RWPE2 (cell line): ENCODE measurements around the gene UBALD1.
"Not testable (repeated sequence)": the region's sequence is repeated elsewhere in the genome, so short reads cannot be mapped to it uniquely, and the experiment has no call there.

ENCODE experiments used
- ATAC-seq: fragments of 200-7000 bp; cut with Tn5 transposase; 3 replicates; pipeline ENCODE4 v1.9.1; 2021; ENCODE audit warnings: low read depth
- DNase-seq: peaks from one replicate; pipeline ENCODE4 v3.0.0-alpha.2; 2020; ENCODE audit warnings: low spot score
- H3K27ac ChIP-seq: fragments of 450-650 bp; 2 replicates; pipeline ENCODE4 v1.5.1; 2017; ENCODE audit warnings: mild to moderate bottlenecking; ENCODE audit not compliant: poor library complexity, severe bottlenecking
- H3K27me3 ChIP-seq: fragments of 250-450 bp; sonication (Bioruptor Pico); 2 replicates; pipeline ENCODE4 v1.5.1; 2021; ENCODE audit warnings: mild to moderate bottlenecking, moderate library complexity; ENCODE audit not compliant: insufficient read depth, poor library complexity, severe bottlenecking
- H3K36me3 ChIP-seq: fragments of 250-450 bp; sonication (Bioruptor Pico); 2 replicates; pipeline ENCODE4 v1.5.1; 2020; ENCODE audit warnings: low read depth, mild to moderate bottlenecking, moderate library complexity
- H3K4me1 ChIP-seq: fragments of 250-450 bp; sonication (Bioruptor Pico); 2 replicates; pipeline ENCODE4 v1.5.1; 2021; ENCODE audit warnings: mild to moderate bottlenecking, moderate library complexity; ENCODE audit not compliant: insufficient read depth, poor library complexity, severe bottlenecking
- H3K4me3 ChIP-seq: fragments of 250-450 bp; sonication (Bioruptor Pico); 2 replicates; pipeline ENCODE4 v1.5.1; 2021; ENCODE audit warnings: mild to moderate bottlenecking, moderate library complexity; ENCODE audit not compliant: severe bottlenecking
- H3K9me3 ChIP-seq: fragments of 250-450 bp; sonication (Bioruptor Pico); 2 replicates; pipeline ENCODE4 v1.5.1; 2021; ENCODE audit warnings: mild to moderate bottlenecking, moderate library complexity; ENCODE audit not compliant: severe bottlenecking
- TF ChIP-seq, protein P1 (sequence below): fragments of 450-650 bp; IDR thresholded peaks from one replicate; pipeline ENCODE4 v1.5.1; 2017; ENCODE audit warnings: mild to moderate bottlenecking, moderate library complexity; ENCODE audit not compliant: poor library complexity, severe bottlenecking

UBALD1 gene

DNA sequence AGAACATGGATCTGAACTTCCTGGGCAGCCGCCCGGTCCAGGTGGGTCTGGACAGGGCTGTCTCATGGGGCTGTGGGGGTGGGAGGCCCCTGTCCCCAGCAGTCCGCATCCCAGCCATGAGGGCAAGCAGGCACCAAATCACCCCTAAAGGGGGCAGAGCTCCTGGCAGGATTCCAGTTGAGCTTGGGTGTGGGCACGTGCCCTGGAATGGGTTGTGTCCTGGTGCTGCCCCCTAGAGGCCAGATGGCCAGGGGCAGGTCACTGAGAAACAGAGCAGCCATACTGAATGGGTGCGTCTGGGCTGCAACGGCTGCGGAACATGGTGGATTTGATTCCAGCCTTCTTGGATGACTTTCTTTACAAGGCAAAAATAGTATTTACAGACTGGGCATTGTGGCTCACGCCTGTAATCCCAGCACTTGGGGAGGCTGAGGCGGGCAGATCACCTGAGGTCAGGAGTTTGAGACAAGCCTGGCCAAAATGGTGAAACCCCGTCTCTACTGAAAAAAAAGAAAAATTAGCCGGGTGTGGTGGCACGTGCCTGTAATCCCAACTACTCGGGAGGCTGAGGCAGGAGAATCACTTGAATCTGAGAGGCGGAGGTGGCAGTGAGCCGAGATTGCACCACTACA is 35.9 kb upstream of the UBALD1 start:
- TF ChIP-seq, protein P1, sequence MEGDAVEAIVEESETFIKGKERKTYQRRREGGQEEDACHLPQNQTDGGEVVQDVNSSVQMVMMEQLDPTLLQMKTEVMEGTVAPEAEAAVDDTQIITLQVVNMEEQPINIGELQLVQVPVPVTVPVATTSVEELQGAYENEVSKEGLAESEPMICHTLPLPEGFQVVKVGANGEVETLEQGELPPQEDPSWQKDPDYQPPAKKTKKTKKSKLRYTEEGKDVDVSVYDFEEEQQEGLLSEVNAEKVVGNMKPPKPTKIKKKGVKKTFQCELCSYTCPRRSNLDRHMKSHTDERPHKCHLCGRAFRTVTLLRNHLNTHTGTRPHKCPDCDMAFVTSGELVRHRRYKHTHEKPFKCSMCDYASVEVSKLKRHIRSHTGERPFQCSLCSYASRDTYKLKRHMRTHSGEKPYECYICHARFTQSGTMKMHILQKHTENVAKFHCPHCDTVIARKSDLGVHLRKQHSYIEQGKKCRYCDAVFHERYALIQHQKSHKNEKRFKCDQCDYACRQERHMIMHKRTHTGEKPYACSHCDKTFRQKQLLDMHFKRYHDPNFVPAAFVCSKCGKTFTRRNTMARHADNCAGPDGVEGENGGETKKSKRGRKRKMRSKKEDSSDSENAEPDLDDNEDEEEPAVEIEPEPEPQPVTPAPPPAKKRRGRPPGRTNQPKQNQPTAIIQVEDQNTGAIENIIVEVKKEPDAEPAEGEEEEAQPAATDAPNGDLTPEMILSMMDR, result peak; percentile 81
- H3K4me1 ChIP-seq, H3K4me3 ChIP-seq, H3K27me3 ChIP-seq, H3K27ac ChIP-seq, H3K9me3 ChIP-seq, DNase-seq: not testable (repeated sequence)
- peaks cover 35% of the 10 kb centered on the region for H3K36me3 ChIP-seq
- peak; percentile 58 for ATAC-seq

DNA sequence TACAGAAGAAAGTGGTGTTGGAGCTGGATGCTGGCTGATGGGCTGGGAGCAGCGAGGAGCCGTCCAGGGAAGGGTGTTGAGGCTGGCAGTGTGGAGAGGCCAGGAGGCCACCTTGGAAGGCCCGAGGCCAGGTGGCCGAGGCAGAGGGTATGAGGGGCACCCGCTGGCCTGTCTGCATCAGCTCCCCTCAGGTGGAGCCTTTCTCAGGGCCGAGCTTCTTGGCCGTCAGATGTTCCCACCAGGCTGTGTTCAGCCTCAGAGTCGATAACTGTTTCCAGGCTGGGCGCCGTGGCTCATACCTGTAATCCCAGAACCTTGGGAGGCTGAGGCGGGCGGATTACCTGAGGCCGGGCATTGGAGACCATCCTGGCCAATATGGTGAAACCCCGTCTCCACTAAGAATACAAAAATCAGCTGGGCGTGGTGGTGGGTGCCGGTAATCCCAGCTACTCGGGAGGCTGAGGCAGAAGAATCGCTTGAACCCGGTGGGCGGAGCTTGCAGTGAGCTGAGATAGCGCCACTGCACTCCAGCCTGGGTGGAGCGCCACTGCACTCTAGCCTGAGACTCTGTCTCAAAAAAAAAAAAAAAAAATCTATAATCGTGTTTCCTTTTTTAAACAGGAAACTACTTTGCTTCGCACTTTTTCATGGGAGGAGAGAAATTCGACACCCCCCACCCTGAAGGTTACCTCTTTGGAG is 35.2 kb upstream of the UBALD1 start:
- TF ChIP-seq, protein P1, result no peak
- H3K4me1 ChIP-seq, result no peaks in the 10 kb centered on the region
- peaks cover 35% of the 10 kb centered on the region for H3K36me3 ChIP-seq
- H3K9me3 ChIP-seq, result no peaks in the 10 kb centered on the region
- DNase-seq, result no peak
- no peak overlapping the region for H3K4me3 ChIP-seq
- no peaks in the 10 kb centered on the region for H3K27me3 ChIP-seq
- ATAC-seq, result no peak
- no peak overlapping the region for H3K27ac ChIP-seq

DNA sequence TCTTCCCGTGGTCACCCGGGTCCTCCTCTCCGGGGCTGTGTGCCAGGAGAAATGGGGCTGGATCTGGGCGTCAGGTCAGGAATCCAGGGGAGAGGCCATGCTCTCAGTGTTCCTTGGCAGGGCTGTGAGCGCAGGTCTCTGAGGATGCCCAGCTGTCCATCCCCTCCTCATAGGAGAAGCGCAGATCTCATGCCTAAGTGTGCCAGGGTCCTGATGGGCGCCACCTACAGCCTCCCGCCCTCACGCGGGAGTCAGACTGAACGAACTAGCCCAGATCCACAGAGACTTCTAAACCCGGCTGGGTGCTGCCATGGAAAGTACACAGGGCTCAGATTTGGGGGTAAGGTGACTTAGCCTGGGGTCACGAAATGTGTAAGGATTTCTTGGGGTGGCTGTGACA is 34.2 kb upstream of the UBALD1 start:
- TF ChIP-seq, protein P1, result no peak
- Histone ChIP-seq H3K36me3 (peaks cover 28% of the 10 kb centered on the region), H3K27me3 (no peaks in the 10 kb centered on the region), H3K9me3 (no peaks in the 10 kb centered on the region), H3K4me1 (no peaks in the 10 kb centered on the region), H3K27ac (no peak overlapping the region), H3K4me3 (no peak overlapping the region)
- ATAC-seq (no peak), DNase-seq (no peak)

DNA sequence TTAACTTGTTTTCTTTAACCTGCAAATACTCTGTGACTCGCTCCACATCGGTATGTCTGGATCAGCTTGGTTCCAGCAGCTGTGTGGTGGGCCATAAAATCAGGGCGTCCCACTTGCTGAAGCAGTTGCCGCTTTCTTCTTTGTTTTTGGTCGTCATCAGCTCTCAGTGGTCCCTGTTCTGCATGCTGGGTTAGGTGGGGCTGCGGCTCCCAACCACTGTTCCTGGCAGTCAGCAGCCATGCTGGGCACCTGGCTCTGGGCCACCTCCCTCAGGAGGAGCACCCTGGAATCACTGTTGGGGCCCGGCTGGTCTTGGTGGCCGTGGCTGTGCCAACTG is 32.9 kb upstream of the UBALD1 start:
- H3K4me3 ChIP-seq, result no peak overlapping the region
- no peak overlapping the region for H3K27ac ChIP-seq
- no peaks in the 10 kb centered on the region for H3K4me1 ChIP-seq
- TF ChIP-seq, protein P1, result no peak
- no peaks in the 10 kb centered on the region for H3K9me3 ChIP-seq
- H3K27me3 ChIP-seq, result no peaks in the 10 kb centered on the region
- no peak for DNase-seq
- H3K36me3 ChIP-seq, result peaks cover 26% of the 10 kb centered on the region
- no peak for ATAC-seq
